ENCODE results near the gene CCDC57. TPM values are rescaled to one million over a fixed set of nuclear protein-coding genes. Genes with fewer than 3 reads are reported as not detected.

CCDC57 gene
- total RNA-seq, 2 donors from 2014 or later = 57.6 to 62.8 TPM

DNA sequence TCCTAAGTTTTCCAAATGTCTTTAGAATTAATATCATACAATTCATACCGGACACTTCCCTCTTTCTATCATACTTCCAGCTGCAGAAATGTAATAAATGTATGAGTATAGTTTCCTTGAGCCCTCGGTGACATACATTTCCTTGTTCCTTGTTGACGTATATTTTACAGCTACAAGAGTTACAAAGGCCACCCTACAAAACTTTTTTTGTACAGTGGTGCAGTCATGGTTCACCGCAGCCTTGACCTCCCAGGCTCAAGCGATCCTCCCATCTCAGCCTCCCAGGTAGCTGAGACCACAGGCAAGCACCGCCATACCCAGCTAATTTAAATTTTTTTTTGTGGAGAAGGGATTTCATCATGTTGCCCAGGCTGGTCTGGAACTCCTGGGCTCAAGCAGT, 139.8 kb downstream of the CCDC57 start:
- intact Hi-C loops (cut with DNase I) = no loop called here
- no peak overlapping the region for H3K27ac ChIP-seq
- no peak for DNase-seq (ENCODE audit: low spot score)
- H3K4me1 ChIP-seq (replicated peaks) = no peaks in the 10 kb centered on the region
- H3K27me3 ChIP-seq (replicated peaks; ENCODE audit: insufficient read depth) = no peaks in the 10 kb centered on the region
- 81% methylated on average over 6 of the region's 6 CpGs for WGBS
- H3K9me3 ChIP-seq = no peaks in the 10 kb centered on the region
- TF ChIP-seq CTCF (IDR thresholded peaks at IDR 0.05) = no peak
- no peak for TF ChIP-seq POLR2A (IDR thresholded peaks at IDR 0.05)
- TF ChIP-seq POLR2AphosphoS5 (IDR thresholded peaks at IDR 0.05) = no peak
- H3K36me3 ChIP-seq = no peaks in the 10 kb centered on the region
- H3K4me3 ChIP-seq = no peak overlapping the region

GRCh38 chr17:82070611-82071010, 142.0 kb downstream of the CCDC57 start:
- TF ChIP-seq POLR2A (IDR thresholded peaks at IDR 0.05) (no peak), CTCF (IDR thresholded peaks at IDR 0.05) (no peak), POLR2AphosphoS5 (IDR thresholded peaks at IDR 0.05) (no peak)
- H3K27me3 ChIP-seq (replicated peaks; ENCODE audit: insufficient read depth) = no peaks in the 10 kb centered on the region
- DNase-seq (ENCODE audit: low spot score) = no peak
- H3K4me1 ChIP-seq (replicated peaks) = no peaks in the 10 kb centered on the region
- H3K9me3 ChIP-seq = no peaks in the 10 kb centered on the region
- H3K36me3 ChIP-seq = no peaks in the 10 kb centered on the region
- no peak overlapping the region for H3K4me3 ChIP-seq
- H3K27ac ChIP-seq = no peak overlapping the region
- intact Hi-C loops (cut with DNase I) = no loop called here

DNA sequence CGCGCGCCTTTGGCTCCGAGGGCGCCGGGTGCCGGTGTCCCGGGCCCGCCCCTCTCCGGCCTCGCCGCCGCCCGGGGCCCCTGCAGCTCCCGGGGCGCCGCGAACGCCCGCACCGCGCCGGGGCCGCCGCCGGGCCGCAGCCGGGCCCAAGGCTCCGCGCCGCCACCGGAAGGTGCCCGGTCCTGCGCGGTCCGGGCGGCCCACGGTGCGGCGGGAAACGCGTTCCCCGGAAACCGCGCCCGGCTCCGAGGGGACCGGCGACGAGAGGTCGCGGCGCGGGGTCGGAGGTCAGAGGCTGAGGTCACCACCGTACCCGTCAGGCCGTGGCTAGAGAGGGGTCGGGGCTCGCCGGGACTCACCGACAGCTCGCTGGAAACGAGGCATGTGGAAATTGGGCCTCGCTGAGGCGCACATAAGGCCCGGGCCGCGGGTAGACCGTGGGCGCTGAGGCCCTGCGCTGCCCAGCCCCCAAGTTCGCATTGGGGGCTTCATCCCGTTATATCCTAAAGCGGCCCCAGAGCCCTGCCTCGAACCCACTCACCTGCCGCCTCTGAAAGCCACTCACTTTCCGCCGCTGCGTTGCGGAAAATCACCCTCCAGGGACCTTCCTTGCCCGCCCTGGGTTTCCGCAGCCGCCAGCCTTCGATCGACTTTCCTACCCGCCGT, 146.9 kb downstream of the CCDC57 start, which contains the start of gene DUS1L:
TSS of gene DUS1L (minus strand) at position 167 of the 666 bp plus-strand sequence. CDS start 745 bp downstream, outside the sequence.
- TF ChIP-seq POLR2A (IDR thresholded peaks at IDR 0.05) (no peak), CTCF (IDR thresholded peaks at IDR 0.05) (peak in 2 of 4 experiments; percentile 7 to 24), POLR2AphosphoS5 (IDR thresholded peaks at IDR 0.05) (peak; percentile 64)
- intact Hi-C loops (cut with DNase I) = no loop called here
- H3K4me1 ChIP-seq (replicated peaks) = peaks cover 19% of the 10 kb centered on the region
- H3K27me3 ChIP-seq (replicated peaks; ENCODE audit: insufficient read depth) = no peaks in the 10 kb centered on the region
- no peak for DNase-seq (ENCODE audit: low spot score)
- peak within 1 kb of the TSS; percentile 59 to 72 for H3K4me3 ChIP-seq
- no peaks in the 10 kb centered on the region for H3K9me3 ChIP-seq
- 19% methylated on average over 57 of the region's 88 CpGs for WGBS
- H3K27ac ChIP-seq = peak within 1 kb of the TSS; percentile 83 to 85
- H3K36me3 ChIP-seq = no peaks in the 10 kb centered on the region

DNA sequence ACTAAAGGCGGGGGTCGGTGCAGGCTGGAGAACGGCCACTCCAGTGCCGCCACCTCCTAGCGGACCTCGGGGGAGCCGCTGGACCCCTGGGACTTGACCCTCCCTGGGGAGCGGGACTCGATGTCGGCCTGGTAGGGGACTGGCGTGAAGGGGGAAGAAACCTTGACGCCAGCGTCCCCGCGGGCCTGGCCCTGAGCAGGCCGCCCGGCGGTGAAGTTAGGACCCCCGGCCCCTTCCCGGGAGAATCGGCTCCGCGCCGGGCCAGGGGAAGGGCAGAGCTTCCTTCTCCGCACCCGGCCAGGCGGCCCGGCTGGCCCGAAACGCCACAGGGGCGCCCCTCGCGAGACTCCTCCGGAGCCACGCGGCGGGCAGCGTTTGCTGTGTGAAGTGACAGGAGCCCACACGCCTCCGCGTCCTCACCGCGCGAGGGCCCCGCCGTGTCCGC, 147.4 kb downstream of the CCDC57 start:
- TF ChIP-seq CTCF (IDR thresholded peaks at IDR 0.05) (no peak), POLR2A (IDR thresholded peaks at IDR 0.05) (no peak), POLR2AphosphoS5 (IDR thresholded peaks at IDR 0.05) (no peak)
- no peaks in the 10 kb centered on the region for H3K27me3 ChIP-seq (replicated peaks; ENCODE audit: insufficient read depth)
- 1% methylated on average over 17 of the region's 47 CpGs for WGBS
- no peak for DNase-seq (ENCODE audit: low spot score)
- intact Hi-C loops (cut with DNase I) = no loop called here
- H3K36me3 ChIP-seq = peaks cover 0 to 3% of the 10 kb centered on the region in 2 donors
- H3K27ac ChIP-seq = peak overlapping the region; percentile 80 to 85
- H3K9me3 ChIP-seq = no peaks in the 10 kb centered on the region
- H3K4me1 ChIP-seq (replicated peaks) = peaks cover 20% of the 10 kb centered on the region
- peak overlapping the region; percentile 59 to 72 for H3K4me3 ChIP-seq
